ENCODE data around the gene GPR75. TPM values are rescaled to one million over a fixed set of nuclear protein-coding genes. Genes with fewer than 3 reads are reported as not detected.

Gene GPR75
- total and polyA plus RNA-seq, 4 donors, result 0.71 to 2.8 (median 1.1) TPM

GRCh38 chr2:53818854-53819435 lies 40.8 kb downstream of the GPR75 start:
- Histone ChIP-seq H3K27me3 (ENCODE audit: control insufficient read depth in 3 of 3, insufficient read depth in 3 of 3, low read length in 2 of 3) (no peaks in the 10 kb centered on the region), H3K4me3 (no peak overlapping the region), H3K4me1 (ENCODE audit: control insufficient read depth in 5 of 5, insufficient read depth in 5 of 5, low read length in 5 of 5) (peaks cover 0 to 2% (median 0%) of the 10 kb centered on the region in 5 donors), H3K9ac (ENCODE audit: insufficient read depth in 1 of 2, low read length in 2 of 2) (no peak overlapping the region), H3K27ac (ENCODE audit: low read depth in 1 of 2, low read length in 1 of 2) (no peak overlapping the region), H3K9me3 (ENCODE audit: control insufficient read depth in 4 of 4, insufficient read depth in 3 of 4, low read length in 3 of 4) (no peaks in the 10 kb centered on the region), H3K36me3 (ENCODE audit: control insufficient read depth in 4 of 4, insufficient read depth in 4 of 4, low read length in 4 of 4) (peaks cover 6 to 18% (median 14%) of the 10 kb centered on the region in 4 donors)
- no peak for TF ChIP-seq CTCF (IDR thresholded peaks at IDR 0.05; ENCODE audit: control extremely low read depth, extremely low read depth)
- DNase-seq (no peak), ATAC-seq (ENCODE audit: insufficient read depth, low FRiP score) (no peak)
- WGBS, 2 donors, result 86 to 90% methylated on average over 3 of the region's 3 CpGs

GRCh38 chr2:53813151-53813550 lies 46.6 kb downstream of the GPR75 start:
- Histone ChIP-seq H3K4me3 (no peak overlapping the region), H3K9ac (ENCODE audit: insufficient read depth in 1 of 2, low read length in 2 of 2) (no peak overlapping the region), H3K4me1 (ENCODE audit: control insufficient read depth in 5 of 5, insufficient read depth in 5 of 5, low read length in 5 of 5) (peaks cover 0 to 8% (median 0%) of the 10 kb centered on the region in 5 donors), H3K27me3 (ENCODE audit: control insufficient read depth in 3 of 3, insufficient read depth in 3 of 3, low read length in 2 of 3) (no peaks in the 10 kb centered on the region), H3K27ac (ENCODE audit: low read depth in 1 of 2, low read length in 1 of 2) (no peak overlapping the region), H3K36me3 (ENCODE audit: control insufficient read depth in 4 of 4, insufficient read depth in 4 of 4, low read length in 4 of 4) (peaks cover 12 to 41% (median 24%) of the 10 kb centered on the region in 4 donors), H3K9me3 (ENCODE audit: control insufficient read depth in 4 of 4, insufficient read depth in 3 of 4, low read length in 3 of 4) (no peaks in the 10 kb centered on the region)
- TF ChIP-seq CTCF (IDR thresholded peaks at IDR 0.05; ENCODE audit: control extremely low read depth, extremely low read depth), result no peak
- no peak for DNase-seq
- no peak for ATAC-seq (ENCODE audit: insufficient read depth, low FRiP score)

- no peak for DNase-seq
- ATAC-seq (ENCODE audit: insufficient read depth, low FRiP score), result no peak
- Histone ChIP-seq H3K27me3 (ENCODE audit: control insufficient read depth in 3 of 3, insufficient read depth in 3 of 3, low read length in 2 of 3) (no peaks in the 10 kb centered on the region), H3K36me3 (ENCODE audit: control insufficient read depth in 4 of 4, insufficient read depth in 4 of 4, low read length in 4 of 4) (peaks cover 17 to 50% (median 26%) of the 10 kb centered on the region in 4 donors), H3K9me3 (ENCODE audit: control insufficient read depth in 4 of 4, insufficient read depth in 3 of 4, low read length in 3 of 4) (no peaks in the 10 kb centered on the region), H3K4me3 (no peak overlapping the region), H3K4me1 (ENCODE audit: control insufficient read depth in 5 of 5, insufficient read depth in 5 of 5, low read length in 5 of 5) (peaks cover 0 to 8% (median 0%) of the 10 kb centered on the region in 5 donors), H3K27ac (ENCODE audit: low read depth in 1 of 2, low read length in 1 of 2) (peak overlapping the region in 1 of 2 donors; percentile 18), H3K9ac (ENCODE audit: insufficient read depth in 1 of 2, low read length in 2 of 2) (no peak overlapping the region)
- 88 to 93% methylated on average over 3 of the region's 3 CpGs for WGBS, 2 donors
- TF ChIP-seq CTCF (IDR thresholded peaks at IDR 0.05; ENCODE audit: control extremely low read depth, extremely low read depth), result no peak
Measured at GRCh38 chr2:53811601-53812000, 48.2 kb downstream of the GPR75 start.

Small RNA genes within 50 kb of the gene (small RNA-seq; reads per million reads assigned to genes)
- gene MIR3682 (ENCODE audit: low replicate concordance), result not detected

Other genes starting within 250 kb of the GPR75 start
- 1 to 10 TPM; 1.6 to 4.0 TPM for gene CHAC2, start 92.2 kb downstream of the GPR75 start, total RNA-seq
- 1 to 10 TPM; 4.9 to 5.4 TPM for gene CHAC2, start 92.2 kb downstream of the GPR75 start, polyA plus RNA-seq
- gene ASB3, start 73.0 kb downstream of the GPR75 start, total RNA-seq, result 10 to 100 TPM; 24.3 to 54.9 TPM
- 10 to 100 TPM in 1 of 2 donors, 1 to 10 TPM in 1; 7.0 to 11.9 TPM for gene ASB3, start 73.0 kb downstream of the GPR75 start, polyA plus RNA-seq
- 10 to 100 TPM; 56.9 to 64.7 TPM for gene ERLEC1, start 72.9 kb downstream of the GPR75 start, total RNA-seq
- 10 to 100 TPM; 39.8 to 55.6 TPM for gene ERLEC1, start 72.9 kb downstream of the GPR75 start, polyA plus RNA-seq
- gene PSME4, start 111.0 kb upstream of the GPR75 start, total RNA-seq, result 10 to 100 TPM; 54.6 to 72.5 TPM
- 10 to 100 TPM; 20.8 to 35.1 TPM for gene PSME4, start 111.0 kb upstream of the GPR75 start, polyA plus RNA-seq